ENCODE results near the gene SHH. TPM values are rescaled to one million over a fixed set of nuclear protein-coding genes. Genes with fewer than 3 reads are reported as not detected.

SHH gene
- polyA plus RNA-seq, 3 donors = not detected

- no peak overlapping the region for H3K4me3 Mint-ChIP-seq
- no peak overlapping the region for H3K4me3 ChIP-seq (replicated peaks in 1 of 3; ENCODE audit: low read depth in 2 of 3, low read length in 3 of 3)
- no peak overlapping the region for H3K27ac Mint-ChIP-seq
- TF ChIP-seq, protein P1, sequence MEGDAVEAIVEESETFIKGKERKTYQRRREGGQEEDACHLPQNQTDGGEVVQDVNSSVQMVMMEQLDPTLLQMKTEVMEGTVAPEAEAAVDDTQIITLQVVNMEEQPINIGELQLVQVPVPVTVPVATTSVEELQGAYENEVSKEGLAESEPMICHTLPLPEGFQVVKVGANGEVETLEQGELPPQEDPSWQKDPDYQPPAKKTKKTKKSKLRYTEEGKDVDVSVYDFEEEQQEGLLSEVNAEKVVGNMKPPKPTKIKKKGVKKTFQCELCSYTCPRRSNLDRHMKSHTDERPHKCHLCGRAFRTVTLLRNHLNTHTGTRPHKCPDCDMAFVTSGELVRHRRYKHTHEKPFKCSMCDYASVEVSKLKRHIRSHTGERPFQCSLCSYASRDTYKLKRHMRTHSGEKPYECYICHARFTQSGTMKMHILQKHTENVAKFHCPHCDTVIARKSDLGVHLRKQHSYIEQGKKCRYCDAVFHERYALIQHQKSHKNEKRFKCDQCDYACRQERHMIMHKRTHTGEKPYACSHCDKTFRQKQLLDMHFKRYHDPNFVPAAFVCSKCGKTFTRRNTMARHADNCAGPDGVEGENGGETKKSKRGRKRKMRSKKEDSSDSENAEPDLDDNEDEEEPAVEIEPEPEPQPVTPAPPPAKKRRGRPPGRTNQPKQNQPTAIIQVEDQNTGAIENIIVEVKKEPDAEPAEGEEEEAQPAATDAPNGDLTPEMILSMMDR (IDR thresholded peaks at IDR 0.05) = no peak
- DNase-seq = no peak
- peaks cover 1 to 2% (median 2%) of the 10 kb centered on the region in 3 donors for H3K27me3 Mint-ChIP-seq (ENCODE audit: low read depth in 3 of 3)
- no peak overlapping the region for H3K27ac ChIP-seq (ENCODE audit: low read depth in 1 of 2, low read length in 2 of 2)
- no peaks in the 10 kb centered on the region for H3K79me2 ChIP-seq (ENCODE audit: insufficient read depth, low read length)
- no peaks in the 10 kb centered on the region for H3K27me3 ChIP-seq (ENCODE audit: control insufficient read depth in 2 of 2, insufficient read depth in 2 of 2, low read length in 2 of 2)
- 100% methylated on average over 1 of the region's 3 CpGs for WGBS (ENCODE audit: insufficient coverage)
- no peak overlapping the region for H3K9ac ChIP-seq (ENCODE audit: insufficient read depth, low read length, poor library complexity, severe bottlenecking)
- no peak overlapping the region for H2AFZ ChIP-seq (ENCODE audit: insufficient read depth, low read depth, low read length, poor library complexity, severe bottlenecking)
- H3K9me3 ChIP-seq (replicated peaks in 1 of 2; ENCODE audit: control insufficient read depth in 1 of 2, insufficient read depth in 1 of 2, low read length in 2 of 2) = no peaks in the 10 kb centered on the region
- H3K4me1 ChIP-seq (ENCODE audit: control insufficient read depth in 1 of 2, insufficient read depth in 2 of 2, low read length in 2 of 2) = no peaks in the 10 kb centered on the region
- H3K4me1 Mint-ChIP-seq = no peaks in the 10 kb centered on the region
- H3K9me3 Mint-ChIP-seq = peaks cover 0 to 2% (median 0%) of the 10 kb centered on the region in 7 donors
- H3K4me2 ChIP-seq (replicated peaks; ENCODE audit: extremely low read depth, low read length, poor library complexity, severe bottlenecking) = no peak overlapping the region
- no peaks in the 10 kb centered on the region for H3K36me3 ChIP-seq (replicated peaks in 1 of 2; ENCODE audit: control insufficient read depth in 1 of 2, insufficient read depth in 2 of 2, low read length in 2 of 2)
- no peaks in the 10 kb centered on the region for H4K20me1 ChIP-seq (ENCODE audit: insufficient read depth, low read length)
- no peaks in the 10 kb centered on the region for H3K36me3 Mint-ChIP-seq
- intact Hi-C loops (cut with micrococcal nuclease) = no loop called here
These were observed 46.3 kb upstream of the SHH start for GRCh38 chr7:155858521-155859061.

DNA sequence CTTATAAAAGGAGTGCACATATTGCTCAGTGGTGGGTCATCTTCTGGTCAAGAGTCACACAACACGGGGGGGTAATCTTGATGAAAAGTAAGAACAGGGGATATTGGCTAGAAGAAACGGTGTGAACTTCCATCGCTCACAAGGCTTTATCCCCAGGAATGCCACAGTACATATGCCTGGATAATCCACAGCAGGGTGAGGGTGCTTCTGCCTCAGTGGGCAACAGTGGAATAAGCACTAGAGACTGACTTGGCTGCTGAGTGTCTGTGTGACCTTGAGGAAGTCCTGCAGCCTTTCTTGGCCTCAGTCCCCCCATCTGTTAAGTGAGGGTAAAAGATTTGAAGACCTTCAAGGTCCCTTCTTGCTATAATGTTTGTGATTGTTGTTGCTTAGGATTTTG lies 44.9 kb upstream of the SHH start:
- no peak overlapping the region for H3K9ac ChIP-seq (ENCODE audit: insufficient read depth, low read length, poor library complexity, severe bottlenecking)
- H3K9me3 Mint-ChIP-seq = peaks cover 0 to 3% (median 2%) of the 10 kb centered on the region in 7 donors

More for the DNA sequence above, 44.9 kb upstream of the SHH start:
- DNase-seq = no peak
- intact Hi-C loops (cut with micrococcal nuclease) = no loop called here
- Histone ChIP-seq H3K36me3 (replicated peaks in 1 of 2; ENCODE audit: control insufficient read depth in 1 of 2, insufficient read depth in 2 of 2, low read length in 2 of 2) (no peaks in the 10 kb centered on the region), H3K27ac (ENCODE audit: low read depth in 1 of 2, low read length in 2 of 2) (no peak overlapping the region), H3K4me1 (ENCODE audit: control insufficient read depth in 1 of 2, insufficient read depth in 2 of 2, low read length in 2 of 2) (no peaks in the 10 kb centered on the region), H3K79me2 (ENCODE audit: insufficient read depth, low read length) (no peaks in the 10 kb centered on the region), H3K27me3 (ENCODE audit: control insufficient read depth in 2 of 2, insufficient read depth in 2 of 2, low read length in 2 of 2) (no peaks in the 10 kb centered on the region), H2AFZ (ENCODE audit: insufficient read depth, low read depth, low read length, poor library complexity, severe bottlenecking) (no peak overlapping the region), H4K20me1 (ENCODE audit: insufficient read depth, low read length) (no peaks in the 10 kb centered on the region), H3K4me3 (replicated peaks in 1 of 3; ENCODE audit: low read depth in 2 of 3, low read length in 3 of 3) (no peak overlapping the region), H3K4me2 (replicated peaks; ENCODE audit: extremely low read depth, low read length, poor library complexity, severe bottlenecking) (no peak overlapping the region), H3K9me3 (replicated peaks in 1 of 2; ENCODE audit: control insufficient read depth in 1 of 2, insufficient read depth in 1 of 2, low read length in 2 of 2) (no peaks in the 10 kb centered on the region)
- no peak overlapping the region for H3K4me3 Mint-ChIP-seq
- TF ChIP-seq, protein P1 (IDR thresholded peaks at IDR 0.05) = no peak
- WGBS (ENCODE audit: insufficient coverage) = 95% methylated on average over 3 of the region's 3 CpGs
- no peak overlapping the region for H3K27ac Mint-ChIP-seq
- peaks cover 2 to 7% (median 2%) of the 10 kb centered on the region in 3 donors for H3K27me3 Mint-ChIP-seq (ENCODE audit: low read depth in 3 of 3)
- H3K36me3 Mint-ChIP-seq = no peaks in the 10 kb centered on the region
- H3K4me1 Mint-ChIP-seq = no peaks in the 10 kb centered on the region
